ENCODE results near the gene SORCS2.

- TF ChIP-seq CTCF (IDR thresholded peaks at IDR 0.05) = no peak
- no peak for TF ChIP-seq POLR2A (IDR thresholded peaks at IDR 0.05)
These were observed 41.3 kb downstream of the SORCS2 start for GRCh38 chr4:7233601-7234000.

Measured in Peyer's patch (tissue), 4 donors.